ENCODE measurements around the gene ETS2. TPM values are rescaled to one million over a fixed set of nuclear protein-coding genes. Genes with fewer than 3 reads are reported as not detected.

ETS2 gene
- polyA plus RNA-seq, 1 donor from 2014 or later = 11.6 TPM

DNA sequence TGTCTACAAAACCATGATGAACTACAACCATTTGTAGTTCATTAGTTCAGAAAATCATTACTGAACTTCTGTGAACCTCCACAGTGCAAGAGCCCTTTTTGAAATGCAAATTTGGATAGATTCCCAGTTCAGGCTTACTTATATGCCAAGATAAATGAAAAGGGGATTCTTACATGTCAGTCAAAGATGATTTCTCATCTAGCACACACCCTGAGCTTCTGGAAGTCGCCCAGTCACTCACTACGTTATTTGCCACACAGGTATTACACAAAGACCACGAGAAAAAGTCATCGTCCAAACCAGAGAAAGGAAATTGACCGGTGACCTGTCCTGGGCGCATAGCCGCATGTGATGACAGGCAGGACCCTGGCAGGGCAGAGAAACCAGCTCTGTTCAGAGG is 41.8 kb downstream of the ETS2 start:
- H3K36me3 ChIP-seq (ENCODE audit: insufficient read depth, low read length) = no peaks in the 10 kb centered on the region
- H3K4me2 ChIP-seq (ENCODE audit: low read length) = no peak overlapping the region
- H4K20me1 ChIP-seq (ENCODE audit: insufficient read depth) = no peaks in the 10 kb centered on the region
- H3F3A ChIP-seq (ENCODE audit: insufficient read depth, low read length, poor library complexity, severe bottlenecking) = no peaks in the 10 kb centered on the region
- no peaks in the 10 kb centered on the region for H3K9me2 ChIP-seq (ENCODE audit: insufficient read depth, low read length)
- no peaks in the 10 kb centered on the region for H3K27me3 ChIP-seq (ENCODE audit: insufficient read depth, low read depth, low read length)
- H2AFZ ChIP-seq (ENCODE audit: low read depth, low read length) = no peak overlapping the region
- H3K4me3 ChIP-seq (ENCODE audit: low read length) = no peak overlapping the region
- no peaks in the 10 kb centered on the region for H3K79me2 ChIP-seq (replicated peaks; ENCODE audit: insufficient read depth, low read length)
- no peak overlapping the region for H3K27ac ChIP-seq (ENCODE audit: low read length)
- TF ChIP-seq POLR2AphosphoS5 (IDR thresholded peaks at IDR 0.05) (no peak), EP300 (conservative IDR thresholded peaks at IDR 0.05; ENCODE audit: poor library complexity, severe bottlenecking) (no peak), MXI1 (conservative IDR thresholded peaks at IDR 0.05; ENCODE audit: poor library complexity, severe bottlenecking) (no peak), RAD21 (conservative IDR thresholded peaks at IDR 0.05) (no peak), TAF1 (IDR thresholded peaks at IDR 0.05; ENCODE audit: low read depth) (no peak), EZH2 (IDR thresholded peaks at IDR 0.05; ENCODE audit: borderline replicate concordance, insufficient read depth, low read length, poor library complexity, severe bottlenecking) (no peak), SMC3 (conservative IDR thresholded peaks at IDR 0.05; ENCODE audit: poor library complexity) (no peak)
- TF ChIP-seq, protein P1, sequence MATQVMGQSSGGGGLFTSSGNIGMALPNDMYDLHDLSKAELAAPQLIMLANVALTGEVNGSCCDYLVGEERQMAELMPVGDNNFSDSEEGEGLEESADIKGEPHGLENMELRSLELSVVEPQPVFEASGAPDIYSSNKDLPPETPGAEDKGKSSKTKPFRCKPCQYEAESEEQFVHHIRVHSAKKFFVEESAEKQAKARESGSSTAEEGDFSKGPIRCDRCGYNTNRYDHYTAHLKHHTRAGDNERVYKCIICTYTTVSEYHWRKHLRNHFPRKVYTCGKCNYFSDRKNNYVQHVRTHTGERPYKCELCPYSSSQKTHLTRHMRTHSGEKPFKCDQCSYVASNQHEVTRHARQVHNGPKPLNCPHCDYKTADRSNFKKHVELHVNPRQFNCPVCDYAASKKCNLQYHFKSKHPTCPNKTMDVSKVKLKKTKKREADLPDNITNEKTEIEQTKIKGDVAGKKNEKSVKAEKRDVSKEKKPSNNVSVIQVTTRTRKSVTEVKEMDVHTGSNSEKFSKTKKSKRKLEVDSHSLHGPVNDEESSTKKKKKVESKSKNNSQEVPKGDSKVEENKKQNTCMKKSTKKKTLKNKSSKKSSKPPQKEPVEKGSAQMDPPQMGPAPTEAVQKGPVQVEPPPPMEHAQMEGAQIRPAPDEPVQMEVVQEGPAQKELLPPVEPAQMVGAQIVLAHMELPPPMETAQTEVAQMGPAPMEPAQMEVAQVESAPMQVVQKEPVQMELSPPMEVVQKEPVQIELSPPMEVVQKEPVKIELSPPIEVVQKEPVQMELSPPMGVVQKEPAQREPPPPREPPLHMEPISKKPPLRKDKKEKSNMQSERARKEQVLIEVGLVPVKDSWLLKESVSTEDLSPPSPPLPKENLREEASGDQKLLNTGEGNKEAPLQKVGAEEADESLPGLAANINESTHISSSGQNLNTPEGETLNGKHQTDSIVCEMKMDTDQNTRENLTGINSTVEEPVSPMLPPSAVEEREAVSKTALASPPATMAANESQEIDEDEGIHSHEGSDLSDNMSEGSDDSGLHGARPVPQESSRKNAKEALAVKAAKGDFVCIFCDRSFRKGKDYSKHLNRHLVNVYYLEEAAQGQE (IDR thresholded peaks at IDR 0.05; ENCODE audit: borderline replicate concordance) = no peak
- TF ChIP-seq, protein P2, sequence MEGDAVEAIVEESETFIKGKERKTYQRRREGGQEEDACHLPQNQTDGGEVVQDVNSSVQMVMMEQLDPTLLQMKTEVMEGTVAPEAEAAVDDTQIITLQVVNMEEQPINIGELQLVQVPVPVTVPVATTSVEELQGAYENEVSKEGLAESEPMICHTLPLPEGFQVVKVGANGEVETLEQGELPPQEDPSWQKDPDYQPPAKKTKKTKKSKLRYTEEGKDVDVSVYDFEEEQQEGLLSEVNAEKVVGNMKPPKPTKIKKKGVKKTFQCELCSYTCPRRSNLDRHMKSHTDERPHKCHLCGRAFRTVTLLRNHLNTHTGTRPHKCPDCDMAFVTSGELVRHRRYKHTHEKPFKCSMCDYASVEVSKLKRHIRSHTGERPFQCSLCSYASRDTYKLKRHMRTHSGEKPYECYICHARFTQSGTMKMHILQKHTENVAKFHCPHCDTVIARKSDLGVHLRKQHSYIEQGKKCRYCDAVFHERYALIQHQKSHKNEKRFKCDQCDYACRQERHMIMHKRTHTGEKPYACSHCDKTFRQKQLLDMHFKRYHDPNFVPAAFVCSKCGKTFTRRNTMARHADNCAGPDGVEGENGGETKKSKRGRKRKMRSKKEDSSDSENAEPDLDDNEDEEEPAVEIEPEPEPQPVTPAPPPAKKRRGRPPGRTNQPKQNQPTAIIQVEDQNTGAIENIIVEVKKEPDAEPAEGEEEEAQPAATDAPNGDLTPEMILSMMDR (IDR thresholded peaks at IDR 0.05; ENCODE audit: poor library complexity, severe bottlenecking) = no peak
- H3K9ac ChIP-seq (ENCODE audit: low read length) = no peak overlapping the region
- H3K9me3 ChIP-seq (ENCODE audit: low read length) = no peaks in the 10 kb centered on the region

DNA sequence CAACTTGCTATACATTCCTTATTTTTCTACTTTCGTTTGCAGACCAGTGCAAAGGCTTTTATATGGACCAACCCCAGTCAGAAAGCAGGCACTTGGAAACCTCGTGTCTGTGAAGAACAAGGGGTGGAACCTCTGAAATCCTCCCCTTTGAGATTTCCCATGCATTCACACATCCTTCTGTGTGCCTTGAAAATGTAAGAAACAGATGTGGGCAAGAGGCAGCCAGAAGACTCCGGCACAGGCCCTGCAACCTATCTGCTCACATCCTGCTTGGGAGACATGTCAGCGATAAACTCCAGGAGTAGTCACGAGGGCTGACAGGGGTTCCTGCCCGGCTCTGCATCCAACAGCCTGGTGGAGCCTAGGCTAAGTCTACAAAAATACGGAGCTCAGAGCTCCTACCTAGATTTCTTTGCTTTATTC is 42.5 kb downstream of the ETS2 start:
- no peak overlapping the region for H2AFZ ChIP-seq (ENCODE audit: low read depth, low read length)
- no peaks in the 10 kb centered on the region for H3K9me3 ChIP-seq (ENCODE audit: low read length)
- H4K20me1 ChIP-seq (ENCODE audit: insufficient read depth) = no peaks in the 10 kb centered on the region
- no peaks in the 10 kb centered on the region for H3K27me3 ChIP-seq (ENCODE audit: insufficient read depth, low read depth, low read length)
- no peaks in the 10 kb centered on the region for H3K79me2 ChIP-seq (replicated peaks; ENCODE audit: insufficient read depth, low read length)
- TF ChIP-seq SMC3 (conservative IDR thresholded peaks at IDR 0.05; ENCODE audit: poor library complexity) (no peak), RAD21 (conservative IDR thresholded peaks at IDR 0.05) (no peak)
- no peak overlapping the region for H3K4me2 ChIP-seq (ENCODE audit: low read length)
- H3F3A ChIP-seq (ENCODE audit: insufficient read depth, low read length, poor library complexity, severe bottlenecking) = no peaks in the 10 kb centered on the region
- no peak overlapping the region for H3K27ac ChIP-seq (ENCODE audit: low read length)
- no peaks in the 10 kb centered on the region for H3K36me3 ChIP-seq (ENCODE audit: insufficient read depth, low read length)
- H3K9me2 ChIP-seq (ENCODE audit: insufficient read depth, low read length) = no peaks in the 10 kb centered on the region
- H3K9ac ChIP-seq (ENCODE audit: low read length) = no peak overlapping the region
- no peak overlapping the region for H3K4me3 ChIP-seq (ENCODE audit: low read length)

DNA sequence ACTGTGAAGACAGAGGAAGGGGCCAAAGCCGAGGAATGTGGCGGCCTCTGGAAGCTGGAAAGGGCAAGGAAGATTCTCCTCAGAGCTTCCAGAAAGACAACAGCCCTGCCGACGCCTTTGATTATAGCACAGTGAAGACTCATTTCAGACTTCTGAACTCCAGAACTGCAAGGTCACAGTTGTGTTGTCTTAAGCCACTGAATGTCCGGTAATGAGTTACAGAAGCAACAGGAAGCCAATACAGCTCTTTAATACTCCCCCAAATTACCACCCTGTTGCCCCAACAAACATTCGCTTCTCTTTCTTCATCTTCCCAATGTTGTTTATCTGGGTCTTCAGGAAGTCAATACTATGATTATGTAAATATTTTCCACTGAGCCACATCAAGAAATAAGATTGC is 44.0 kb downstream of the ETS2 start:
- Histone ChIP-seq H3K79me2 (replicated peaks; ENCODE audit: insufficient read depth, low read length) (no peaks in the 10 kb centered on the region), H3K9me2 (ENCODE audit: insufficient read depth, low read length) (no peaks in the 10 kb centered on the region), H3K9ac (ENCODE audit: low read length) (no peak overlapping the region), H3K27ac (ENCODE audit: low read length) (no peak overlapping the region), H3K4me3 (ENCODE audit: low read length) (no peak overlapping the region), H3K27me3 (ENCODE audit: insufficient read depth, low read depth, low read length) (no peaks in the 10 kb centered on the region), H4K20me1 (ENCODE audit: insufficient read depth) (no peaks in the 10 kb centered on the region), H2AFZ (ENCODE audit: low read depth, low read length) (no peak overlapping the region), H3K36me3 (ENCODE audit: insufficient read depth, low read length) (no peaks in the 10 kb centered on the region), H3K4me2 (ENCODE audit: low read length) (no peak overlapping the region), H3K9me3 (ENCODE audit: low read length) (no peaks in the 10 kb centered on the region), H3F3A (ENCODE audit: insufficient read depth, low read length, poor library complexity, severe bottlenecking) (no peaks in the 10 kb centered on the region)
- TF ChIP-seq, protein P2 (IDR thresholded peaks at IDR 0.05; ENCODE audit: poor library complexity, severe bottlenecking) = no peak
- no peak for TF ChIP-seq POLR2AphosphoS5 (IDR thresholded peaks at IDR 0.05)
- no peak for TF ChIP-seq RAD21 (conservative IDR thresholded peaks at IDR 0.05)
- no peak for TF ChIP-seq TAF1 (IDR thresholded peaks at IDR 0.05; ENCODE audit: low read depth)
- no peak for TF ChIP-seq EZH2 (IDR thresholded peaks at IDR 0.05; ENCODE audit: borderline replicate concordance, insufficient read depth, low read length, poor library complexity, severe bottlenecking)
- TF ChIP-seq MXI1 (conservative IDR thresholded peaks at IDR 0.05; ENCODE audit: poor library complexity, severe bottlenecking) = no peak
- TF ChIP-seq EP300 (conservative IDR thresholded peaks at IDR 0.05; ENCODE audit: poor library complexity, severe bottlenecking) = no peak
- TF ChIP-seq, protein P1 (IDR thresholded peaks at IDR 0.05; ENCODE audit: borderline replicate concordance) = no peak
- TF ChIP-seq SMC3 (conservative IDR thresholded peaks at IDR 0.05; ENCODE audit: poor library complexity) = no peak

Data from neural cell (in vitro differentiated cells).